OCI-LY1 (cell line): ENCODE data around the gene PXK.
"Not testable (repeated sequence)": the region's sequence is repeated elsewhere in the genome, so short reads cannot be mapped to it uniquely, and the experiment has no call there.

Experiments
- H2AFZ ChIP-seq: fragments of 200-600 bp; sonication (generic), shearing (Covaris generic); 2 replicates; pipeline ENCODE4 v1.6.0; 2014; ENCODE audit warnings: antibody characterized with exemption, mild to moderate bottlenecking, low read length
- H3F3A ChIP-seq: fragments of 200-600 bp; sonication (generic), shearing (Covaris generic); 2 replicates; pipeline ENCODE4 v1.6.0; 2014; ENCODE audit warnings: mild to moderate bottlenecking, antibody characterized with exemption, low read length, moderate library complexity; ENCODE audit not compliant: insufficient read depth
- H3K27ac ChIP-seq: fragments of 200-600 bp; sonication (generic); 2 replicates; pipeline ENCODE4 v1.5.1; 2014; ENCODE audit warnings: low read length, mixed run types, mild to moderate bottlenecking, low read depth; ENCODE audit not compliant: poor library complexity, severe bottlenecking
- H3K27me3 ChIP-seq: fragments of 200-600 bp; sonication (generic); 2 replicates; pipeline ENCODE4 v1.6.0; 2014; ENCODE audit warnings: antibody characterized with exemption, mild to moderate bottlenecking, low read length, moderate library complexity; ENCODE audit not compliant: insufficient read depth
- H3K36me3 ChIP-seq: fragments of 200-600 bp; sonication (generic); 2 replicates; pipeline ENCODE4 v1.6.1; 2014; ENCODE audit warnings: mild to moderate bottlenecking, antibody characterized with exemption, low read length, moderate library complexity, mixed read lengths; ENCODE audit not compliant: insufficient read depth
- H3K4me1 ChIP-seq: fragments of 200-600 bp; sonication (generic); 2 replicates; pipeline ENCODE4 v1.5.1; 2014; ENCODE audit warnings: mild to moderate bottlenecking, low read length, moderate library complexity; ENCODE audit not compliant: insufficient read depth, severe bottlenecking
- H3K4me2 ChIP-seq: fragments of 200-600 bp; sonication (generic), shearing (Covaris generic); 2 replicates; pipeline ENCODE4 v1.6.1; 2014; ENCODE audit warnings: low read length
- H3K4me3 ChIP-seq: fragments of 200-600 bp; sonication (generic); 2 replicates; pipeline ENCODE4 v1.5.1; 2014; ENCODE audit warnings: low read length, low read depth, mild to moderate bottlenecking, mixed read lengths; ENCODE audit not compliant: poor library complexity, severe bottlenecking
- H3K79me2 ChIP-seq: fragments of 200-600 bp; shearing (Covaris generic); 2 replicates; pipeline ENCODE4 v1.6.1; 2016; ENCODE audit warnings: mixed run types, low read length, mixed read lengths; ENCODE audit not compliant: insufficient read depth
- H3K9ac ChIP-seq: fragments of 200-600 bp; sonication (generic), shearing (Covaris generic); 2 replicates; pipeline ENCODE4 v1.6.1; 2014; ENCODE audit warnings: mild to moderate bottlenecking, low read length, mixed read lengths
- H3K9me2 ChIP-seq: fragments of 200-600 bp; sonication (generic), shearing (Covaris generic); 2 replicates; pipeline ENCODE4 v1.6.1; 2014; ENCODE audit warnings: low read depth, mild to moderate bottlenecking, low read length, mixed read lengths
- H3K9me3 ChIP-seq: fragments of 200-600 bp; shearing (Covaris generic); 2 replicates; pipeline ENCODE4 v1.6.1; 2014; ENCODE audit warnings: low read length, mixed read lengths
- H4K20me1 ChIP-seq: fragments of 200-600 bp; sonication (generic), shearing (Covaris generic); 2 replicates; pipeline ENCODE4 v1.6.0; 2016; ENCODE audit warnings: mild to moderate bottlenecking, low read length; ENCODE audit not compliant: insufficient read depth
- EZH2 ChIP-seq: fragments of 200-600 bp; sonication (generic), shearing (Covaris generic); IDR thresholded peaks from 2 replicates; pipeline ENCODE4 v1.8.0; 2017; ENCODE audit warnings: borderline replicate concordance, mixed run types, mild to moderate bottlenecking, antibody characterized with exemption, low read length, moderate library complexity, mixed read lengths
- TF ChIP-seq, protein P1 (sequence below): fragments of 200-600 bp; sonication (generic), shearing (Covaris generic); IDR thresholded peaks from 2 replicates; pipeline ENCODE4 v1.5.1; 2017; ENCODE audit warnings: mild to moderate bottlenecking, antibody characterized with exemption, low read length, moderate library complexity, mixed read lengths

Gene PXK

DNA sequence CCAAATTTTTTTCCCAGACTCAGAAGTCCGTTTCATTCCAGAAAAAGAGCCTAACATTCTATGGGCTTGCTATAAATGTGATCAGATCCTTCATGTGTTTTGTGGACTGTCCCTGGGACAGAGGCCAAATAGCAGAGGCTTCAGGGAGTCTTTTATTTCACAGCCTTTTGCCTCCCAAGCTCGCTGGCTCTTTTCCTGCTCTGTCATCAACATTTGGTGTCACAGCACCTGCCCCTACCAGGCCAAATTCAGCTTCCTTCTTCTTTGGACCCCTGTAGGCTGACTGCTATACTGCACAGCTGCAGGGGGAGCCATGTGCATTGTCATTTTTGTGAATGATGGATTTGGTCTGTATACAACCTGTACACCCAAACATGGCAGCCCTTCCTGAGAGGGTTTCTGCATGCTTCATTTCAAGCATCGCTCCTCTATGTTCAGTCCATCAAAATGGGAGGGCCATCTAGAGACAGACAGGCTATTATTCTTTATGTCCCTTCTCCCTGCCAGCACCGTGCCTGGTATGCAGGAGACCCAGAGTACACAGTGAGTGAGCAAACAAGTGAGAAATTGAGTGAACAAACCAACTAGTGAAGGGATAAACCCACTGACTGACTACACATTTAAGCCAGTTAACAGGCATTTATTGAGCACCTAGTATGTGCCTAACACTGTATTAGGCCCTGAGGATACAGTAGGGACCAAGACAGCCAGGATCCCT, 44.5 kb upstream of the PXK start:
- Histone ChIP-seq H3K36me3 (peaks cover 5% of the 10 kb centered on the region; the same call in 1 of the 2 replicates), H3K27me3 (no peaks in the 10 kb centered on the region), H3K9ac (no peak overlapping the region), H3K79me2 (no peaks in the 10 kb centered on the region), H3F3A (no peaks in the 10 kb centered on the region), H3K4me2 (no peak overlapping the region), H3K27ac (no peak overlapping the region), H3K4me3 (no peak overlapping the region), H4K20me1 (no peaks in the 10 kb centered on the region), H3K4me1 (no peaks in the 10 kb centered on the region), H3K9me2 (no peaks in the 10 kb centered on the region), H2AFZ (no peak overlapping the region), H3K9me3 (no peaks in the 10 kb centered on the region)
- TF ChIP-seq, protein P1, sequence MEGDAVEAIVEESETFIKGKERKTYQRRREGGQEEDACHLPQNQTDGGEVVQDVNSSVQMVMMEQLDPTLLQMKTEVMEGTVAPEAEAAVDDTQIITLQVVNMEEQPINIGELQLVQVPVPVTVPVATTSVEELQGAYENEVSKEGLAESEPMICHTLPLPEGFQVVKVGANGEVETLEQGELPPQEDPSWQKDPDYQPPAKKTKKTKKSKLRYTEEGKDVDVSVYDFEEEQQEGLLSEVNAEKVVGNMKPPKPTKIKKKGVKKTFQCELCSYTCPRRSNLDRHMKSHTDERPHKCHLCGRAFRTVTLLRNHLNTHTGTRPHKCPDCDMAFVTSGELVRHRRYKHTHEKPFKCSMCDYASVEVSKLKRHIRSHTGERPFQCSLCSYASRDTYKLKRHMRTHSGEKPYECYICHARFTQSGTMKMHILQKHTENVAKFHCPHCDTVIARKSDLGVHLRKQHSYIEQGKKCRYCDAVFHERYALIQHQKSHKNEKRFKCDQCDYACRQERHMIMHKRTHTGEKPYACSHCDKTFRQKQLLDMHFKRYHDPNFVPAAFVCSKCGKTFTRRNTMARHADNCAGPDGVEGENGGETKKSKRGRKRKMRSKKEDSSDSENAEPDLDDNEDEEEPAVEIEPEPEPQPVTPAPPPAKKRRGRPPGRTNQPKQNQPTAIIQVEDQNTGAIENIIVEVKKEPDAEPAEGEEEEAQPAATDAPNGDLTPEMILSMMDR, result peak; percentile 38; the same call in 1 of the 2 replicates
- no peak for TF ChIP-seq EZH2

DNA sequence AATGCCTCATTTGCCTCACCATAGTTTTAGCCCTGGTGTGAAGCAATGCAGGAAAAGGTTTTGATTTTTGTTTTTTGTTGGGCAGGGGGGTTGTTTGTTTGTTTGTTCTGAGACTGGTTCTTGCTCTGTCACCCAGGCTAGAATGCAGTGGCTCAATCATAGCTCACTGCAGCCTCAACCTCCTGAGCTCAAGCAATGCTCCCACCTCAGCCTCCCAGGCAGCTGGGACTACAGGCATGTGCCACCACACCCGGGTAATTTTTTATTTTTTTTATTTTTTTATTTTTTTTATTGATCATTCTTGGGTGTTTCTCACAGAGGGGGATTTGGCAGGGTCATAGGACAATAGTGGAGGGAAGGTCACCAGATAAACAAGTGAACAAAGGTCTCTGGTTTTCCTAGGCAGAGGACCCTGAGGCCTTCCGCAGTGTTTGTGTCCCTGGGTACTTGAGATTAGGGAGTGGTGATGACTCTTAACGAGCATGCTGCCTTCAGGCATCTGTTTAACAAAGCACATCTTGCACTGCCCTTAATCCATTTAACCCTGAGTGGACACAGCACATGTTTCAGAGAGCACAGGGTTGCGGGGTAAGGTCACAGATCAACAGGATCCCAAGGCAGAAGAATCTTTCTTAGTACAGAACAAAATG, 43.6 kb upstream of the PXK start:
- not testable (repeated sequence) for H3K27ac ChIP-seq, H4K20me1 ChIP-seq, H3K27me3 ChIP-seq, H3K9ac ChIP-seq, H3K4me3 ChIP-seq, H3K79me2 ChIP-seq, H3K4me2 ChIP-seq, H3K9me3 ChIP-seq, H3K36me3 ChIP-seq, H2AFZ ChIP-seq, H3K9me2 ChIP-seq, H3F3A ChIP-seq, H3K4me1 ChIP-seq

DNA sequence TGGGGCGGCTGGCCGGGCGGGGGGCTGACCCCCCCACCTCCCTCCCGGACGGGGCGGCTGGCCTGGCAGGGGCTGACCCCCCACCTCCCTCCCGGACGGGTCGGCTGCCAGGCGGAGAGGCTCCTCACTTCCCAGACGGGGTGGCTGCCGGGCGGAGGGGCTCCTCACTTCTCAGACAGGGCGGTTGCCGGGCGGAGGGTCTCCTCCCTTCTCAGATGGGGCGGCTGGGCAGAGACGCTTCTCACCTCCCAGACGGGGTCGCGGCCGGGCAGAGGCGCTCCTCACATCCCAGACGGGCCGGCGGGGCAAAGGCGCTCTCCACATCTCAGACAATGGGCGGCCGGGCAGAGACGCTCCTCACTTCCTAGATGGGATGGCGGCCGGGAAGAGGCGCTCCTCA, 42.2 kb upstream of the PXK start:
- not testable (repeated sequence) for H3K4me2 ChIP-seq, H3K9me3 ChIP-seq, H3K9ac ChIP-seq

DNA sequence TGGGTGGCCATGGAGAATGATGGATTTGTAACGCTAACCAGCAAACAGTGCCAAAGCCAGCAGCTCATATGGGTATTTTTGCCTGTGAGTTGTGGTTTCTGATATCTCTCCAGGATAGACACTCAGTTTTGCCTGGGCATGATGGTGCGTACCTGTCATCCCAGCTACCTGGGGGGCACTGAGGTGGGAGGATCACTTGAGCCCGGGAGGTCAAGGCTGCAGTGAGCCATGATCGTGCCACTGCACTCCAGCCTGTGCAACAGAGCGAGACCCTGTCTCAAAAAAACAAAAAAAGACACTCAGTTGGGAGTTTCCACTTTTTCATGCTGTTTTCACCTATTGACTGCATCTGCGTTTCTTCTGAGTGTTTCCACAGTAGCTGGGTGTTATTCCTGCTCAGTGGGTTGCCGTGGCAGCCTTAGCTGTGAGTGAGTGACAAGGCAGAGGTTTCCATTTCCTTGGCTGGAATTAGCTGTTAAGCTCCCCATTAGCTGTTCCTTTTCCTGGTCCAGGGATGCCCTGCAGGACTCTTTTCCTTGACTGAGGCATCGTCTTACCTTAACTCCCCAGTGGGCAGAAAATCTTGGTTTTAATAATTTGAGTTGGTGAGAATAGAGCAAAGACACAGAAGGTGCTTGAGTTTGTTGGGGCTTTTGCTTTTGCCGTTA, 40.9 kb upstream of the PXK start:
- no peaks in the 10 kb centered on the region for H3K27me3 ChIP-seq
- H3K36me3 ChIP-seq, result peaks cover 7% of the 10 kb centered on the region; the same call in 1 of the 2 replicates
- H3K9ac ChIP-seq, result no peak overlapping the region
- H3F3A ChIP-seq, result no peaks in the 10 kb centered on the region
- no peak for TF ChIP-seq EZH2
- TF ChIP-seq, protein P1, result no peak
- H2AFZ ChIP-seq, result no peak overlapping the region
- H3K9me3 ChIP-seq, result no peaks in the 10 kb centered on the region; the same call in 1 of the 2 replicates
- no peak overlapping the region for H3K4me3 ChIP-seq
- H3K79me2 ChIP-seq, result no peaks in the 10 kb centered on the region
- H4K20me1 ChIP-seq, result no peaks in the 10 kb centered on the region
- no peaks in the 10 kb centered on the region for H3K4me1 ChIP-seq
- H3K27ac ChIP-seq, result no peak overlapping the region
- H3K9me2 ChIP-seq, result no peaks in the 10 kb centered on the region
- no peak overlapping the region for H3K4me2 ChIP-seq

More for the DNA sequence above, 42.2 kb upstream of the PXK start:
- H3F3A ChIP-seq, H3K4me1 ChIP-seq, H4K20me1 ChIP-seq, H3K4me3 ChIP-seq, H3K27ac ChIP-seq, H3K27me3 ChIP-seq, H2AFZ ChIP-seq, H3K36me3 ChIP-seq, H3K79me2 ChIP-seq, H3K9me2 ChIP-seq: not testable (repeated sequence)
